HepG2 (cell line): ENCODE results near the gene CLIP2. TPM values are rescaled to one million over a fixed set of nuclear protein-coding genes. Genes with fewer than 3 reads are reported as not detected.
A peak's percentile ranks its signal among the peaks of the same experiment; 100 is the strongest.

ENCODE experiments used
- BORCS8-MEF2B ChIP-seq: sonication (generic); formaldehyde crosslinking; IDR thresholded peaks from 2 replicates; pipeline ENCODE4 v1.8.0; 2022; ENCODE audit warnings: mild to moderate bottlenecking, missing genetic modification reagents
- ETV6 ChIP-seq: sonication (generic); formaldehyde crosslinking; conservative IDR thresholded peaks from 2 replicates; pipeline ENCODE4 v1.4.0; 2020; ENCODE audit warnings: missing genetic modification reagents
- FOXA3 ChIP-seq: IDR thresholded peaks from 2 replicates; pipeline ENCODE4 v1.6.1; 2016; ENCODE audit warnings: missing genetic modification reagents, missing compliant biosample characterization
- GABPA ChIP-seq, 2 experiments: IDR thresholded peaks; 2 replicates each; pipeline ENCODE4 v1.6.1; 2011 to 2016; ENCODE audit warnings: low read depth in 2 of 2, low read length in 1 of 2, missing biosample characterization in 1 of 2, missing genetic modification characterization in 1 of 2
- KLF16 ChIP-seq, 2 experiments: sonication (generic) in 1 of 2; formaldehyde crosslinking in 1 of 2; IDR thresholded peaks; 2 replicates each; pipeline versions ENCODE4 v1.6.1 to v1.8.0; 2016 to 2023; ENCODE audit warnings: missing genetic modification reagents in 2 of 2, missing compliant biosample characterization in 1 of 2
- MAZ ChIP-seq, 2 experiments: sonication (generic) in 1 of 2; formaldehyde crosslinking in 1 of 2; IDR thresholded peaks; 2 replicates each; pipeline versions ENCODE4 v1.5.0 to v1.6.1; 2012 to 2020; ENCODE audit warnings: low read depth in 2 of 2, mild to moderate bottlenecking in 2 of 2, borderline replicate concordance in 1 of 2, improper control_type of control experiment in 1 of 2, low read length in 1 of 2, missing genetic modification reagents in 1 of 2, moderate library complexity in 1 of 2
- MTF2 ChIP-seq: sonication (generic); formaldehyde crosslinking; IDR thresholded peaks from 2 replicates; pipeline ENCODE4 v1.5.0; 2020; ENCODE audit warnings: missing genetic modification reagents, borderline replicate concordance
- NFRKB ChIP-seq: fragments of 450-650 bp; IDR thresholded peaks from 2 replicates; pipeline ENCODE4 v1.6.1; 2017
- RXRA ChIP-seq: sonication (generic); formaldehyde crosslinking; IDR thresholded peaks from 2 replicates; pipeline ENCODE4 v1.5.1; 2020; ENCODE audit warnings: missing genetic modification reagents
- SOX5 ChIP-seq: IDR thresholded peaks from 2 replicates; pipeline ENCODE4 v1.6.1; 2016; ENCODE audit warnings: borderline replicate concordance
- ZFP1 ChIP-seq: IDR thresholded peaks from 2 replicates; pipeline ENCODE4 v1.6.1; 2016
- ZNF20 ChIP-seq: sonication (generic); formaldehyde crosslinking; IDR thresholded peaks from 2 replicates; pipeline ENCODE4 v1.4.0; 2020; ENCODE audit warnings: mild to moderate bottlenecking, moderate library complexity, missing genetic modification reagents
- ZNF274 ChIP-seq: sonication (generic); formaldehyde crosslinking; IDR thresholded peaks from 2 replicates; pipeline ENCODE4 v1.5.1; 2020; ENCODE audit warnings: mild to moderate bottlenecking, missing genetic modification reagents
- ZNF33A ChIP-seq: sonication (generic); formaldehyde crosslinking; IDR thresholded peaks from 2 replicates; pipeline ENCODE4 v1.5.1; 2020; ENCODE audit warnings: missing genetic modification reagents, mild to moderate bottlenecking, moderate library complexity, borderline replicate concordance
- ZNF552 ChIP-seq: sonication (generic); formaldehyde crosslinking; IDR thresholded peaks from 2 replicates; pipeline ENCODE4 v1.9.0; 2022; ENCODE audit warnings: missing genetic modification reagents, mild to moderate bottlenecking, borderline replicate concordance
- ZNF616 ChIP-seq: sonication (generic); formaldehyde crosslinking; IDR thresholded peaks from 2 replicates; pipeline ENCODE4 v1.5.0; 2020; ENCODE audit warnings: low read depth, mild to moderate bottlenecking, missing genetic modification reagents
- polyA plus RNA-seq, 8 experiments: library from polyadenylated mRNA; depleted of rRNA in 3 of 8; stranded (reverse) in 7 of 8; unstranded in 1 of 8; fragments of >200 nt; fragmentation: Illumina TruSeq in 4 of 8; extraction: Trizol in 4 of 8; gene quantifications; 2 replicates each; pipeline versions ENCODE4 v1.2.1 to v1.2.3, GENCODE V29; 2011 to 2016; ENCODE audit warnings: low read depth in 4 of 8, missing spikeins in 1 of 8, mixed read lengths in 1 of 8; ENCODE audit not compliant: insufficient read depth in 1 of 8
- total RNA-seq, 5 experiments: library from RNA; depleted of rRNA; stranded (reverse); fragments of >200 nt; fragmentation: Illumina TruSeq; extraction: Trizol; gene quantifications; 2 replicates each; pipeline ENCODE4 v1.2.3, GENCODE V29; 2016; ENCODE audit warnings: low read depth in 1 of 5
- TF ChIP-seq, protein P1 (sequence below), 2 experiments: fragments of 450-650 bp in 1 of 2; sonication (generic) in 1 of 2; formaldehyde crosslinking; IDR thresholded peaks; 2 replicates each; pipeline versions ENCODE4 v1.5.0 to v1.8.0; 2020 to 2022; ENCODE audit warnings: mild to moderate bottlenecking in 1 of 2, missing genetic modification reagents in 1 of 2
- TF ChIP-seq, protein P2 (sequence below): sonication (generic); formaldehyde crosslinking; IDR thresholded peaks from 2 replicates; pipeline ENCODE4 v1.4.0; 2020; ENCODE audit warnings: missing genetic modification reagents
- TF ChIP-seq, protein P3 (sequence below): sonication (generic); formaldehyde crosslinking; IDR thresholded peaks from 2 replicates; pipeline ENCODE4 v1.4.0; 2020; ENCODE audit warnings: missing genetic modification reagents

Gene CLIP2
- total and polyA plus RNA-seq, 2 of the 13 experiments (the other 11 are each of a cell fraction or from before 2014, with no cell fraction given), result 6.5 to 17.4 TPM

DNA sequence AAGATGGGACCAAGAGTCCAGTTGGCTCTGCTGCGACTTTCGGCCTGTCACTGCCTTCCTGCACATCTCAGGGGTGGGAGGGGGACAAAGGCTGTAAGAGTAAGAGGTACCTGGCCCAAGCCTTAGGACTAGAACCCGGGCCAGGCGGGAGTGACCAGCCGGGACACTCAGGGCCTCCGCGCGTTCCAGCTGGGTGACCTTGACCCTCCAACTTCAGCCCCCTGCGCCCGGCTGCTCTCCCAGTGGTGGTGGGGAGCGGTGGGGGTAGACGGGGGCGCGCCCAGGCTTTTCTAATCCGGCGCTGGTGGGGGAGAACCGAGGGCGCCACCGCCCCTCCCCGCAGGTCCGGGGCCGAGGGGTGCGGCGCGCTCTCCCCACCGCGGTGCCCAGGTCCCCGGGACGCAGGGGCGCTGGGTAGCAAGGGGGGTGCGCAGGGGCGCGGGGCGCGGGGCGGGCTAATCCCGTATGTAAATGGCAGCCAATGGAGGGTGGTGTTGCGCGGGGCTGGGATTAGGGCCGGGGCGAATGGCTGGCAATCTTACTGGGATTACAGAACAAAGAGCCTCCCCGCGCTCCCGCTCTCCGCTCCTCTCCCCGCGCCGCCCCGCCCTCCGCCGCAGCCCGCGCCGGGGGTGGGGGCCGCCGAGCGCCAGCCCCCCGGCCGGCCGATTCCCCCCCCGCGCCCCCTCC lies 164.3 kb downstream of the CLIP2 start, which contains the start of gene GTF2IRD1 (continued):
- TF ChIP-seq MAZ (IDR thresholded peaks at IDR 0.05; ENCODE audit: borderline replicate concordance, low read depth, low read length) (no peak; the same call in 1 of the 2 replicates), MAZ (CRISPR knock-in tag; IDR thresholded peaks at IDR 0.05; ENCODE audit: low read depth) (peak; percentile 60), ZNF552 (no peak), BORCS8-MEF2B (peak; percentile 45; the same call in 1 of the 2 replicates), FOXA3 (no peak), GABPA (IDR thresholded peaks at IDR 0.05; ENCODE audit: low read depth, low read length) (no peak), GABPA (CRISPR knock-in tag; IDR thresholded peaks at IDR 0.05; ENCODE audit: low read depth) (no peak), SOX5 (CRISPR knock-in tag) (no peak), ZFP1 (CRISPR knock-in tag) (no peak), KLF16 (CRISPR knock-in tag; IDR thresholded peaks at IDR 0.05) (no peak; a peak in 1 of 4 replicates), ZNF33A (CRISPR knock-in tag) (no peak), RXRA (CRISPR knock-in tag) (peak; percentile 66; the same call in 1 of the 2 replicates), ZNF274 (no peak), MTF2 (CRISPR knock-in tag) (no peak), ETV6 (no peak), ZNF616 (CRISPR knock-in tag) (no peak), ZNF20 (no peak), NFRKB (no peak)
- TF ChIP-seq, protein P1, sequence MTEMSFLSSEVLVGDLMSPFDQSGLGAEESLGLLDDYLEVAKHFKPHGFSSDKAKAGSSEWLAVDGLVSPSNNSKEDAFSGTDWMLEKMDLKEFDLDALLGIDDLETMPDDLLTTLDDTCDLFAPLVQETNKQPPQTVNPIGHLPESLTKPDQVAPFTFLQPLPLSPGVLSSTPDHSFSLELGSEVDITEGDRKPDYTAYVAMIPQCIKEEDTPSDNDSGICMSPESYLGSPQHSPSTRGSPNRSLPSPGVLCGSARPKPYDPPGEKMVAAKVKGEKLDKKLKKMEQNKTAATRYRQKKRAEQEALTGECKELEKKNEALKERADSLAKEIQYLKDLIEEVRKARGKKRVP (CRISPR knock-in tag; IDR thresholded peaks at IDR 0.05), result no peak
- TF ChIP-seq, protein P2, sequence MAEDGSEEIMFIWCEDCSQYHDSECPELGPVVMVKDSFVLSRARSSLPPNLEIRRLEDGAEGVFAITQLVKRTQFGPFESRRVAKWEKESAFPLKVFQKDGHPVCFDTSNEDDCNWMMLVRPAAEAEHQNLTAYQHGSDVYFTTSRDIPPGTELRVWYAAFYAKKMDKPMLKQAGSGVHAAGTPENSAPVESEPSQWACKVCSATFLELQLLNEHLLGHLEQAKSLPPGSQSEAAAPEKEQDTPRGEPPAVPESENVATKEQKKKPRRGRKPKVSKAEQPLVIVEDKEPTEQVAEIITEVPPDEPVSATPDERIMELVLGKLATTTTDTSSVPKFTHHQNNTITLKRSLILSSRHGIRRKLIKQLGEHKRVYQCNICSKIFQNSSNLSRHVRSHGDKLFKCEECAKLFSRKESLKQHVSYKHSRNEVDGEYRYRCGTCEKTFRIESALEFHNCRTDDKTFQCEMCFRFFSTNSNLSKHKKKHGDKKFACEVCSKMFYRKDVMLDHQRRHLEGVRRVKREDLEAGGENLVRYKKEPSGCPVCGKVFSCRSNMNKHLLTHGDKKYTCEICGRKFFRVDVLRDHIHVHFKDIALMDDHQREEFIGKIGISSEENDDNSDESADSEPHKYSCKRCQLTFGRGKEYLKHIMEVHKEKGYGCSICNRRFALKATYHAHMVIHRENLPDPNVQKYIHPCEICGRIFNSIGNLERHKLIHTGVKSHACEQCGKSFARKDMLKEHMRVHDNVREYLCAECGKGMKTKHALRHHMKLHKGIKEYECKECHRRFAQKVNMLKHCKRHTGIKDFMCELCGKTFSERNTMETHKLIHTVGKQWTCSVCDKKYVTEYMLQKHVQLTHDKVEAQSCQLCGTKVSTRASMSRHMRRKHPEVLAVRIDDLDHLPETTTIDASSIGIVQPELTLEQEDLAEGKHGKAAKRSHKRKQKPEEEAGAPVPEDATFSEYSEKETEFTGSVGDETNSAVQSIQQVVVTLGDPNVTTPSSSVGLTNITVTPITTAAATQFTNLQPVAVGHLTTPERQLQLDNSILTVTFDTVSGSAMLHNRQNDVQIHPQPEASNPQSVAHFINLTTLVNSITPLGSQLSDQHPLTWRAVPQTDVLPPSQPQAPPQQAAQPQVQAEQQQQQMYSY (CRISPR knock-in tag), result no peak
- TF ChIP-seq, protein P3, sequence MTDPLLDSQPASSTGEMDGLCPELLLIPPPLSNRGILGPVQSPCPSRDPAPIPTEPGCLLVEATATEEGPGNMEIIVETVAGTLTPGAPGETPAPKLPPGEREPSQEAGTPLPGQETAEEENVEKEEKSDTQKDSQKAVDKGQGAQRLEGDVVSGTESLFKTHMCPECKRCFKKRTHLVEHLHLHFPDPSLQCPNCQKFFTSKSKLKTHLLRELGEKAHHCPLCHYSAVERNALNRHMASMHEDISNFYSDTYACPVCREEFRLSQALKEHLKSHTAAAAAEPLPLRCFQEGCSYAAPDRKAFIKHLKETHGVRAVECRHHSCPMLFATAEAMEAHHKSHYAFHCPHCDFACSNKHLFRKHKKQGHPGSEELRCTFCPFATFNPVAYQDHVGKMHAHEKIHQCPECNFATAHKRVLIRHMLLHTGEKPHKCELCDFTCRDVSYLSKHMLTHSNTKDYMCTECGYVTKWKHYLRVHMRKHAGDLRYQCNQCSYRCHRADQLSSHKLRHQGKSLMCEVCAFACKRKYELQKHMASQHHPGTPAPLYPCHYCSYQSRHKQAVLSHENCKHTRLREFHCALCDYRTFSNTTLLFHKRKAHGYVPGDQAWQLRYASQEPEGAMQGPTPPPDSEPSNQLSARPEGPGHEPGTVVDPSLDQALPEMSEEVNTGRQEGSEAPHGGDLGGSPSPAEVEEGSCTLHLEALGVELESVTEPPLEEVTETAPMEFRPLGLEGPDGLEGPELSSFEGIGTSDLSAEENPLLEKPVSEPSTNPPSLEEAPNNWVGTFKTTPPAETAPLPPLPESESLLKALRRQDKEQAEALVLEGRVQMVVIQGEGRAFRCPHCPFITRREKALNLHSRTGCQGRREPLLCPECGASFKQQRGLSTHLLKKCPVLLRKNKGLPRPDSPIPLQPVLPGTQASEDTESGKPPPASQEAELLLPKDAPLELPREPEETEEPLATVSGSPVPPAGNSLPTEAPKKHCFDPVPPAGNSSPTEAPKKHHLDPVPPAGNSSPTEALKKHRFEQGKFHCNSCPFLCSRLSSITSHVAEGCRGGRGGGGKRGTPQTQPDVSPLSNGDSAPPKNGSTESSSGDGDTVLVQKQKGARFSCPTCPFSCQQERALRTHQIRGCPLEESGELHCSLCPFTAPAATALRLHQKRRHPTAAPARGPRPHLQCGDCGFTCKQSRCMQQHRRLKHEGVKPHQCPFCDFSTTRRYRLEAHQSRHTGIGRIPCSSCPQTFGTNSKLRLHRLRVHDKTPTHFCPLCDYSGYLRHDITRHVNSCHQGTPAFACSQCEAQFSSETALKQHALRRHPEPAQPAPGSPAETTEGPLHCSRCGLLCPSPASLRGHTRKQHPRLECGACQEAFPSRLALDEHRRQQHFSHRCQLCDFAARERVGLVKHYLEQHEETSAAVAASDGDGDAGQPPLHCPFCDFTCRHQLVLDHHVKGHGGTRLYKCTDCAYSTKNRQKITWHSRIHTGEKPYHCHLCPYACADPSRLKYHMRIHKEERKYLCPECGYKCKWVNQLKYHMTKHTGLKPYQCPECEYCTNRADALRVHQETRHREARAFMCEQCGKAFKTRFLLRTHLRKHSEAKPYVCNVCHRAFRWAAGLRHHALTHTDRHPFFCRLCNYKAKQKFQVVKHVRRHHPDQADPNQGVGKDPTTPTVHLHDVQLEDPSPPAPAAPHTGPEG (CRISPR knock-in tag), result no peak
